LoVo (cell line): ENCODE results near the gene NTM.
A peak's percentile ranks its signal among the peaks of the same experiment; 100 is the strongest.

Experiments used
- DNase-seq: peaks from one replicate; pipeline ENCODE4 v3.0.0-alpha.2; 2016; ENCODE audit warnings: low spot score

Gene NTM

DNA sequence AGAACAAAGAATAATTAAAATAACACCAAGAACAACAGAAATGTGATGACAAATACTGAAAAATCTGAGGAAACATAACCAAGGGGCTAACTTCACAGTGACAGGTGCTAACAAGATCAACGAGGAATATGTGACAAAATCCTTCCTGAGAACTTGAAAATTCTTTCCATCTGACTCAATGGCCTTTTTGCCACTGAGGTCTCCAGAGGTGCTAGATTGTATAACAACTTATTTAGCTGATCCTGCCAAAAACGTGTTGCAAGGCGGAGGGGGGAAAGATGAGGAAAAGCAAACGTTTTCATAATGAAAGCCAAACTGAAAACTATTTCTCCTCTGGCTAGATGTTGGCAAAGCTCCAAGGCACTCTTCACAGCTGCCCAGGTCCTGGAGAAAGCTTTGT is 364.5 kb downstream of the NTM start:
- DNase-seq, result no peak

DNA sequence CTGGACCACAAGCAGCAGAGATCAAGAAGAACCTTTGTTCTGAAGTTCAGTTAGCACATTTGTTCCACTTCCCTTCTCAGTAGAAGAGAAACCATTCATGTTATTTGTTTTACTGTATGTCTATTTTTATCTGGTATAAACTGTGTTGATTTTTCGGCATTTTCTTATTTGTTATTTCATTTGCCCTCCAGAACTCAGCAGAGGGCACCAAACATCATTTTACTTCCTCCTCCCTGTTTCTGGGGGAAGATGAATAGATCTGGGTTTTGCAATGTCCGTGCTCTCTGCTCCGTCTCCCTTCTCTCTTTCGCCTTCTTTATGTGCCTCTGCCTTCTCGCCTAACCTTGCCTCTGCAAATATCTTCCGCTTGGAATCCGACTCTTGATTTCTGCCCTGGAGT is 366.9 kb downstream of the NTM start:
- DNase-seq, result no peak

GRCh38 chr11:131739243-131739882 is 368.9 kb downstream of the NTM start:
- no peak for DNase-seq

DNA sequence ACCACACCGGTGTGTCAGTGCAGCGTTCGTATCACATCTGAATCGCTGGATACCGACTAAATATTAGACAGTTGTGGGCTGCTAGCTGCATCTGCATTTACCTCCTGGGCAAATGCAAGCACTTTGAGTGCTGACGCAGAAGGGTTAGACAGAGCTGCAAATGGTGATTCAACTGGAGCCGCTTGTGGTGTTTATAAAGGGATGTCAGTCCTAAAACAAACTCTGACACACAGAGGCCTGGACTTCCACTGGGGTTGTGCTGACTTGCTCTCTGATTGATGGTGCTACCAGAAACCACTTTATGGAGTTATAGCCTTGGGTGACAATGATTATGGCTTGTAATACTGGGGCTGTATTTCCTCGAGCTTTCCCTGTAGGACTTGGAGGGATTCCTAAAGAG is 374.4 kb downstream of the NTM start:
- no peak for DNase-seq

GRCh38 chr11:131745405-131745804 is 375.0 kb downstream of the NTM start:
- DNase-seq, result no peak

GRCh38 chr11:131746201-131746600 is 375.8 kb downstream of the NTM start:
- no peak for DNase-seq

GRCh38 chr11:131748151-131749050 is 378.0 kb downstream of the NTM start:
- peak; percentile 9 for DNase-seq

DNA sequence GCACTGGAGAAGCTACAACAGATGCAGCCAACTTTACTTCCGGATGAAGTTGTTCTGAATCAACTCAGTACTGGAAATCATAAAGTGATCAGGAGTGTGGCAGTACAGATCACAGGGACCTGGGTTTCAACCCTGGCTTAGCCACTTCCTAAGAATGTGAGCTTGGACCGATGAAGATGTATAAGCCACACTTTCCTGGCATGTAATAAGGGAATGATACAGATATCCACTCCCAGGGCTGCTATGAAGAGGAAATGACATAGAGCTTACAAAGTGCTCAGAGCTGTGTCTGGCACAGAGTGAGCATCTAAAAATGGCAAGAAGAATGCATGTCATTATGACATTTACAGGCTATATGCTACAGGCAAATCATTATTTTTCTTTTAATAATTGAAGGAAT is 378.7 kb downstream of the NTM start:
- no peak for DNase-seq

GRCh38 chr11:131750152-131750551 is 379.7 kb downstream of the NTM start:
- DNase-seq, result no peak

GRCh38 chr11:131750692-131751091 is 380.3 kb downstream of the NTM start:
- no peak for DNase-seq

DNA sequence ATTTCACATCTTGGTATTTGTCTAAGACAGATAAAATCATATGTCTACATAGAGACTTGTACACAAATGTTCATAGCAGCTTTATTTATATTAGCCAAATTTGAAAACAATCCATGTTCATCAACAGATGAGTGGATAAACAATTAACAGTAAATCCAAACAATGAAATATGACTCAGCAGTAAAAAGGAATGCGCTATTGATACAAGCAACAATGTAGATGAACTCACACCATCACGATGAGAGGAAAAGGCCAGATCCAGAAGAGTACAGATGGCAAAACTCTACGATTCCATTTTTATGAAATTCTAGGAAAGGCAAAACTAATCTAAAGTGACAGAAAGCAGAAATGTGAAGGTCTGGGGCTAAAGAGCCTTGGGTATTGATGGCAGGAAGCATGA is 384.3 kb downstream of the NTM start:
- DNase-seq, result no peak

DNA sequence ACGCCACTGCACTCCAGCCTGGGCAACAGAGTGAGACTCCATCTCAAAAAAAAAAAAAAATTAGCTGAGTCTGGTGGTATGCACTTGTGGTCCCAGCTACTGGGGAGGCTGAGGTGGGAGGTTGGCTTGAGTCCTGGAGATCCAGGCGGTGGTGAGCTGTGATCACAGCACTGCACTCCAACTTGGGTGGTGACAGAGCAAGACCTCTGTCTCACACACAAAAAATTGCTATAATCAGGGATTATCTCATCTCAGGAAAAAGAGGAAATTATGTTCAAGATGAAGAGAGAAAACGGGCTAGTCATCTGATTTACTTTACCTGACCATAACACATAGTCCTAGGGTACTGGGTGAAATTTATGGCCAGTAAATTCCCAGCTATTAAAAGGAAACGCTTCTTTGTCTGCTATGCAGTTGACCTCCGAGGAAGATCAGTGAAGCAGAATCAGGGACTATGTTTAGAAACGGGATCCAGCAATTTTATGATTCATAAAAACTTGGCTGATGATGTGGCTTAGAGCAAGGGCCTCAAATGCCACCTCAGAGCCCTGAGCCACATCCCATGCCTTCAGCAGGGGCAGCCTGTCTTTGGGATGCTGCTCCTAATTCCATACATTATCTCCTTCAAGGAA is 386.2 kb downstream of the NTM start:
- DNase-seq, result no peak

GRCh38 chr11:131758726-131759125 is 388.3 kb downstream of the NTM start:
- no peak for DNase-seq

DNA sequence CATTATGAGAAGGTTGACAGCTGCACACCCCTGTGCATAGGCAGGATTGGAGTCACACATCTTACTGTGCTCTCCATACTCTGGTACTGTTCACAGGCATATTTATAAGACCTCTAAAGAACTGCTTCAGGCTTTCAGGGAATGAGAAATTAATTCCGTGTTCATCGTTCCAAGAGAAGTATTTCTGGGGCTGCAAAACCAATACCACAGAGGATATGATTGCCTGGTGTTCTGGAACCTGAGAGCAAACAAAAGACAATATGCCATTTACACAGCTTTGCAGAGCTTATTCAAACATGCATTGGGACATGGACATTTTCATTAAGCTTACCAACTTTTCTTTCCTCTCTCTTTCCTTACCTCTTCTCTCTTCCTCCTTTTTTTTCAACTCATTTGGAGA is 388.7 kb downstream of the NTM start:
- DNase-seq, result no peak

- no peak for DNase-seq
Observed at GRCh38 chr11:131760091-131761061, 390.0 kb downstream of the NTM start.

DNA sequence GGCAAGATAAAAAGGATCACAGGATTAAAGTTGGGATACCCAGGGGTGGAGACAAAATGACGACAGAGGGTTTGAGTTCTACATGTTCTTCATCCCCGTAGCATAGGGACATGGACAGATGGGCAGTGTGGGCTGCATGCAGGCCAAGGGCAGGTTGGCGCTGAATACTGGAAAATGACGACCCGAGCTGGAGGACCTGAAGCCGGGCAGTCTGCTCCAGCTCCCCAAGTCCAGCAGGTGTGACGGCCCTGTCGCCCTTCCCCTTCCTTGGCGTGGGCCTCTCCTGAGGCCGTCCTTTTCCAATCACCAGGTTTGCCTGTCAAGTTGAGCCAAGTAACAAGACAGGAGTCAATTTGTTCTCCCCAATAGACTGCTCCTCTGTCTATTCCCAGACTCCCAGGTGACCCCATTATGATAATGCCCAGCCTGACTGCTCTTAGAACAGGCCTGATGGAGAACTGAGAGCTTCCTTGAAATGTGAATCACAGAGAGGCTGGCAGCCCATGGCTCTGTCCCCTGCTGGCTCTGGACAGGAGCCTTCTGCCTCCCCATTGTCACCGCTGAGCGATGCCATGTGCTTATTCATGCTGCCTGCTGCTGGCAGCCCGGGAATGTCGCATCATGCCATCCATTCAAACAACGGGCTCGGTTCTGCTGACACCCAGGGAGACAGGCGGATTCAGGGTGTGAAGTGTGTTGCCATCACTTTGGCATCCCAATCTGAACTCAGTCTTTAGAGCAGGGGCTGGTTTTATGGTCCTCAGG is 392.1 kb downstream of the NTM start:
- no peak for DNase-seq

- no peak for DNase-seq
Observed at GRCh38 chr11:131763193-131763890, 392.9 kb downstream of the NTM start.

DNA sequence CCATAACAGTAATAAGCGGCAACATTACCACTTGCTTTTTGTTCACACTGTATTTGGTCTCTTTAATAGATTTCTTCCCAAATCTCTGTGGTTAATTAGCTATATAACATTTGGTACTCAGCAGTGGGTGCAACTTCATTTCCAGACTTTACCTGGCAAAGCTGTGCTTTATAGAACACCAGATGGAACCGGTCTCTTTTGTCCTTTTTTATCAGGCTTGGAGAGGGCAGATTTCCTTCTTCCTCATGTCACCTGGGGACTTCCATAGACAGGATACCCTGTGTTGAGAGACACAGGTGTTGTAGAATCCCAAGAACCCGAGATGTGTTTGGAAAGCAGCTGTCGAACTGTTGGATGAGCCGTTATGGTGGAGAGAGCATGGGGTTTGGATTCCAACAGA is 393.7 kb downstream of the NTM start:
- no peak for DNase-seq

- DNase-seq, result no peak
Observed at GRCh38 chr11:131764649-131765048, 394.2 kb downstream of the NTM start.

GRCh38 chr11:131766637-131767036 is 396.2 kb downstream of the NTM start:
- DNase-seq, result no peak

DNA sequence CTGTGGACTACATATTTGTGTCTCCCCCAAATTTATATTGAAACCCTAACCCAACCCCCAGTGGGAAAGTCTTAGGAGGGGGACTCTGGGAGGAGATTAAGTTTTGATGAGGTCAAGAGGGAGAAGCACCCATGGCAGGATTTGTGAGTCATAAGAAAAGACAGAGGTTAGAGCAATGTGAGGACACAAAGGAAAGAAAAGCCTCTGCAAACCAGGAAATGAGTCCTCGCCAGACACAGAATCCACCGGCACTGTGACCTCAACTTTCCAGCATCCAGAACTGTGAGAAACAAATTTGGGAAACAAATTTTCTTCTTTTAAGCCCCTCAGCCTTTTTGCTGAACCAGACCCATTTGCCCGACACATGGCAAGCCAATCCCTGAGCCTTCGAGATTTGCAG is 397.0 kb downstream of the NTM start:
- no peak for DNase-seq
